H9 (cell line): ENCODE data around the gene PES1. TPM values are rescaled to one million over a fixed set of nuclear protein-coding genes. Genes with fewer than 3 reads are reported as not detected.

ENCODE experiments used
- DNase-seq: peaks from one replicate; pipeline ENCODE4 v3.0.0-alpha.2; 2017
- H2AFZ ChIP-seq: one replicate; pipeline ENCODE4 v1.6.1; 2013; ENCODE audit warnings: mild to moderate bottlenecking, low read length, control low read depth, moderate library complexity
- H2AK5ac ChIP-seq: 2 replicates; pipeline ENCODE4 v1.6.1; 2013; ENCODE audit warnings: low read length, control low read depth, mixed read lengths; ENCODE audit not compliant: insufficient read length
- H2BK120ac ChIP-seq: one replicate; pipeline ENCODE4 v1.6.1; 2013; ENCODE audit warnings: low read depth, mild to moderate bottlenecking, low read length, control low read depth, inconsistent platforms; ENCODE audit not compliant: poor library complexity, severe bottlenecking
- H2BK12ac ChIP-seq: 2 replicates; pipeline ENCODE4 v1.6.1; 2013; ENCODE audit warnings: low read length, control low read depth, mixed read lengths, low read depth; ENCODE audit not compliant: insufficient read length
- H2BK15ac ChIP-seq: 2 replicates; pipeline ENCODE4 v1.6.1; 2013; ENCODE audit warnings: low read depth, low read length, control low read depth
- H2BK20ac ChIP-seq: one replicate; pipeline ENCODE4 v1.6.1; 2013; ENCODE audit warnings: low read depth, mild to moderate bottlenecking, low read length, control low read depth, inconsistent platforms; ENCODE audit not compliant: poor library complexity, severe bottlenecking
- H2BK5ac ChIP-seq: 2 replicates; pipeline ENCODE4 v1.6.1; 2013; ENCODE audit warnings: low read length, control low read depth, mixed read lengths; ENCODE audit not compliant: insufficient read length
- H3K14ac ChIP-seq: 2 replicates; pipeline ENCODE4 v1.6.1; 2013; ENCODE audit warnings: low read length, control low read depth; ENCODE audit not compliant: insufficient read depth
- H3K18ac ChIP-seq: 2 replicates; pipeline ENCODE4 v1.6.1; 2013; ENCODE audit warnings: low read depth, mild to moderate bottlenecking, mixed read lengths, low read length, control low read depth; ENCODE audit not compliant: insufficient read length
- H3K23ac ChIP-seq: 2 replicates; pipeline ENCODE4 v1.6.1; 2013; ENCODE audit warnings: low read length, control low read depth, mixed read lengths, low read depth; ENCODE audit not compliant: insufficient read length
- H3K23me2 ChIP-seq: 2 replicates; pipeline ENCODE4 v1.6.1; 2013; ENCODE audit warnings: low read depth, mild to moderate bottlenecking, mixed read lengths, low read length, control low read depth; ENCODE audit not compliant: insufficient read length, poor library complexity, severe bottlenecking
- H3K27ac ChIP-seq: 2 replicates; pipeline ENCODE4 v1.5.1; 2013; ENCODE audit warnings: low read length, control low read depth, mixed read lengths, low read depth; ENCODE audit not compliant: insufficient read length
- H3K27me3 ChIP-seq: 2 replicates; pipeline ENCODE4 v1.6.1; 2013; ENCODE audit warnings: low read length, control low read depth, inconsistent platforms; ENCODE audit not compliant: insufficient read depth
- H3K4ac ChIP-seq: 2 replicates; pipeline ENCODE4 v1.6.1; 2013; ENCODE audit warnings: low read depth, mild to moderate bottlenecking, control low read depth, inconsistent platforms, low read length, moderate library complexity
- H3K4me1 ChIP-seq: 2 replicates; pipeline ENCODE4 v1.6.1; 2013; ENCODE audit warnings: low read length, control low read depth, inconsistent platforms; ENCODE audit not compliant: insufficient read depth
- H3K4me2 ChIP-seq: 2 replicates; pipeline ENCODE4 v1.6.1; 2013; ENCODE audit warnings: low read length, control low read depth, mixed read lengths; ENCODE audit not compliant: insufficient read length, insufficient read depth
- H3K56ac ChIP-seq: 2 replicates; pipeline ENCODE4 v1.6.1; 2013; ENCODE audit warnings: low read depth, mild to moderate bottlenecking, mixed read lengths, low read length, control low read depth; ENCODE audit not compliant: insufficient read length
- H3K79me1 ChIP-seq: 2 replicates; pipeline ENCODE4 v1.6.1; 2013; ENCODE audit warnings: low read depth, mild to moderate bottlenecking, moderate library complexity, low read length, control low read depth, inconsistent platforms; ENCODE audit not compliant: insufficient read depth, poor library complexity, severe bottlenecking
- H3K79me2 ChIP-seq: 2 replicates; pipeline ENCODE4 v1.6.1; 2013; ENCODE audit warnings: low read length, control low read depth, inconsistent platforms; ENCODE audit not compliant: insufficient read depth
- H3K9ac ChIP-seq: 2 replicates; pipeline ENCODE4 v1.6.1; 2013; ENCODE audit warnings: low read length, control low read depth, mixed read lengths; ENCODE audit not compliant: insufficient read length; ENCODE audit errors: extremely low read depth
- H3K9me3 ChIP-seq: one replicate; pipeline ENCODE4 v1.6.1; 2013; ENCODE audit warnings: low read depth, low read length, inconsistent platforms; ENCODE audit not compliant: control insufficient read depth
- H3T11ph ChIP-seq: one replicate; pipeline ENCODE4 v1.6.1; 2013; ENCODE audit warnings: mild to moderate bottlenecking, low read length, control low read depth, inconsistent platforms
- H4K20me1 ChIP-seq: one replicate; pipeline ENCODE4 v1.6.1; 2013; ENCODE audit not compliant: control insufficient read depth, insufficient read length, insufficient read depth
- H4K5ac ChIP-seq: 2 replicates; pipeline ENCODE4 v1.6.1; 2013; ENCODE audit warnings: low read depth, mild to moderate bottlenecking, mixed read lengths, low read length, control low read depth; ENCODE audit not compliant: insufficient read length
- H4K8ac ChIP-seq: replicated peaks from 2 replicates; pipeline ENCODE4 v1.6.1; 2013; ENCODE audit warnings: low read length, control low read depth, mixed read lengths, low read depth; ENCODE audit not compliant: insufficient read length
- H4K91ac ChIP-seq: 2 replicates; pipeline ENCODE4 v1.6.1; 2013; ENCODE audit warnings: low read depth, mild to moderate bottlenecking, moderate library complexity, mixed read lengths, low read length, control low read depth; ENCODE audit not compliant: insufficient read length
- H3K27ac Mint-ChIP-seq, 3 experiments: 2 replicates in 2 of 3; 3 replicates in 1 of 3; pipeline ENCODE4 v1.8.0; 2020 to 2021; ENCODE audit warnings: mixed read lengths in 3 of 3, mild to moderate bottlenecking in 1 of 3, moderate library complexity in 1 of 3
- H3K27me3 Mint-ChIP-seq: 2 replicates; pipeline ENCODE4 v1.8.0; 2021; ENCODE audit warnings: low read depth, mild to moderate bottlenecking, moderate library complexity, mixed read lengths
- H3K36me3 Mint-ChIP-seq, 3 experiments: 2 replicates in 2 of 3; 3 replicates in 1 of 3; pipeline ENCODE4 v1.8.0; 2020 to 2021; ENCODE audit warnings: low read depth in 3 of 3, mixed read lengths in 3 of 3; ENCODE audit not compliant: insufficient read depth in 1 of 3
- H3K4me1 Mint-ChIP-seq, 2 experiments: 2 replicates each; pipeline ENCODE4 v1.8.0; 2020; ENCODE audit warnings: mixed read lengths in 2 of 2
- H3K4me3 Mint-ChIP-seq, 2 experiments: 2 replicates in 1 of 2; 3 replicates in 1 of 2; pipeline ENCODE4 v1.8.0; 2020 to 2021; ENCODE audit warnings: mild to moderate bottlenecking in 2 of 2, mixed read lengths in 2 of 2, moderate library complexity in 1 of 2
- H3K9me3 Mint-ChIP-seq, 2 experiments: 2 replicates in 1 of 2; 3 replicates in 1 of 2; pipeline ENCODE4 v1.8.0; 2020; ENCODE audit warnings: mild to moderate bottlenecking in 2 of 2, mixed read lengths in 2 of 2, moderate library complexity in 1 of 2
- CTCF ChIP-seq: fragments of 200-600 bp; sonication (generic); conservative IDR thresholded peaks from 3 replicates; pipeline ENCODE4 v1.8.0; 2021; ENCODE audit warnings: antibody characterized with exemption, mild to moderate bottlenecking
- WGBS: extraction: QIAGEN DNeasy Blood & Tissue Kit; methylation state at CpG from one replicate; pipeline ENCODE4 v1.1.7; 2013; ENCODE audit warnings: missing lambda C conversion rate, low lambda C conversion rate, mixed read lengths; ENCODE audit not compliant: insufficient read length; ENCODE audit errors: extremely low coverage; 5-methylcytosine and 5-hydroxymethylcytosine counted together
- total RNA-seq: library from RNA; stranded (reverse); gene quantifications from 2 replicates; pipeline ENCODE4 v1.2.1, GENCODE V29; 2021

PES1 gene
- total RNA-seq, 1 experiment from 2014 or later = 133 TPM

- Mint-ChIP-seq H3K9me3 (peaks cover 0 to 3% of the 10 kb centered on the region in 2 experiments; a peak in 2 of 5 replicates), H3K4me1 (peaks cover 30 to 39% of the 10 kb centered on the region in 2 experiments), H3K27ac (no peak overlapping the region; a peak in 1 of 7 replicates), H3K4me3 (no peak overlapping the region), H3K27me3 (no peaks in the 10 kb centered on the region), H3K36me3 (no peaks in the 10 kb centered on the region; a peak in 1 of 7 replicates)
- no peak overlapping the region for H2BK12ac ChIP-seq
- H2BK120ac ChIP-seq = no peak overlapping the region
- no peak overlapping the region for H3K9ac ChIP-seq
- H3K79me2 ChIP-seq = no peaks in the 10 kb centered on the region
- no peak for TF ChIP-seq CTCF
- peaks cover 4% of the 10 kb centered on the region for H3K79me1 ChIP-seq
- H3K14ac ChIP-seq = no peak overlapping the region
- H3K9me3 ChIP-seq = no peaks in the 10 kb centered on the region
- no peaks in the 10 kb centered on the region for H4K20me1 ChIP-seq
- no peak overlapping the region for H2AK5ac ChIP-seq
- no peak overlapping the region for H2BK15ac ChIP-seq
- H3K27me3 ChIP-seq = no peaks in the 10 kb centered on the region
- H3K4me1 ChIP-seq = 0 out of 2 replicates have a peak, but pooled peaks cover 4% of the 10 kb centered on the region
- H3K18ac ChIP-seq = no peak overlapping the region
- no peak overlapping the region for H2BK5ac ChIP-seq
- no peak overlapping the region for H3K27ac ChIP-seq
- no peak overlapping the region for H3K56ac ChIP-seq
- no peak overlapping the region for H4K5ac ChIP-seq
- no peak overlapping the region for H2AFZ ChIP-seq
- no peak overlapping the region for H4K8ac ChIP-seq
- H2BK20ac ChIP-seq = no peak overlapping the region
- no CpG with 5 or more reads among the region's 3 CpGs for WGBS
- H4K91ac ChIP-seq = no peak overlapping the region
- H3K23me2 ChIP-seq = peaks cover 6% of the 10 kb centered on the region
- no peak overlapping the region for H3K4ac ChIP-seq
- no peak overlapping the region for H3K23ac ChIP-seq
- H3K4me2 ChIP-seq = no peak overlapping the region
- DNase-seq = no peak
- H3T11ph ChIP-seq = no peak overlapping the region
Observed at GRCh38 chr22:30603801-30604200, 12.1 kb upstream of the PES1 start.
